ENCODE measurements around the gene DAGLA. TPM values are rescaled to one million over a fixed set of nuclear protein-coding genes. Genes with fewer than 3 reads are reported as not detected.

DAGLA gene
- total and polyA plus RNA-seq, 2 of the 13 experiments (the other 11 are each of a cell fraction or from before 2014, with no cell fraction given), result 2.6 to 3.9 TPM

GRCh38 chr11:61682093-61682732, 2.0 kb downstream of the DAGLA start (continued):
- TF ChIP-seq AFF4 (CRISPR knock-in tag; IDR thresholded peaks at IDR 0.05) (0 out of 2 replicates have a peak, but pooled peaks have one; percentile 46), ZNF543 (CRISPR knock-in tag; IDR thresholded peaks at IDR 0.05) (peak; percentile 82), KLF6 (CRISPR knock-in tag; IDR thresholded peaks at IDR 0.05) (peak; percentile 80; the same call in 1 of the 2 replicates), HINFP (CRISPR knock-in tag; IDR thresholded peaks at IDR 0.05; ENCODE audit: low read depth) (peak; percentile 83), ZNF891 (CRISPR knock-in tag; IDR thresholded peaks at IDR 0.05) (peak; percentile 71; the same call in 1 of the 2 replicates), ZNF775 (CRISPR knock-in tag; IDR thresholded peaks at IDR 0.05; ENCODE audit: borderline replicate concordance) (0 out of 2 replicates have a peak, but pooled peaks have one; percentile 44), ZNF652 (CRISPR knock-in tag; IDR thresholded peaks at IDR 0.05; ENCODE audit: borderline replicate concordance, low read depth) (peak; percentile 24; the same call in 1 of the 2 replicates), IKZF1 (IDR thresholded peaks at IDR 0.05) (no peak), TFDP1 (CRISPR knock-in tag; IDR thresholded peaks at IDR 0.05; ENCODE audit: borderline replicate concordance) (peak; percentile 92), ZNF556 (CRISPR knock-in tag; IDR thresholded peaks at IDR 0.05; ENCODE audit: borderline replicate concordance) (peak; percentile 86; the same call in 1 of the 2 replicates), ZNF644 (CRISPR knock-in tag; IDR thresholded peaks at IDR 0.05; ENCODE audit: low read depth) (peak; percentile 88), ZNF766 (CRISPR knock-in tag; IDR thresholded peaks at IDR 0.05; ENCODE audit: borderline replicate concordance) (no peak), RXRB (CRISPR knock-in tag; IDR thresholded peaks at IDR 0.05; ENCODE audit: borderline replicate concordance) (peak; percentile 98), ZNF281 (CRISPR knock-in tag; IDR thresholded peaks at IDR 0.05; ENCODE audit: borderline replicate concordance) (peak; percentile 34; the same call in 1 of the 2 replicates), IKZF4 (CRISPR knock-in tag; IDR thresholded peaks at IDR 0.05; ENCODE audit: borderline replicate concordance, low read depth, not compliant biosample characterization) (peak; percentile 73)
